GM12878 (cell line): ENCODE measurements around the gene ACP4. TPM values are rescaled to one million over a fixed set of nuclear protein-coding genes. Genes with fewer than 3 reads are reported as not detected.

Experiments used
- CBFB ChIP-seq: IDR thresholded peaks from 2 replicates; pipeline ENCODE4 v1.6.1; 2016; ENCODE audit warnings: antibody characterized with exemption, low read depth
- CHD1 ChIP-seq: IDR thresholded peaks from 2 replicates; pipeline ENCODE4 v1.6.1; 2012; ENCODE audit warnings: low read depth, low read length, improper control_type of control experiment
- CREB1 ChIP-seq: IDR thresholded peaks from 2 replicates; pipeline ENCODE4 v1.6.1; 2012; ENCODE audit warnings: low read depth, mild to moderate bottlenecking, inconsistent platforms
- E2F4 ChIP-seq: IDR thresholded peaks from 2 replicates; pipeline ENCODE4 v1.6.1; 2012; ENCODE audit warnings: low read depth, low read length, improper control_type of control experiment
- ESRRA ChIP-seq: IDR thresholded peaks from 2 replicates; pipeline ENCODE4 v1.6.1; 2012; ENCODE audit warnings: mild to moderate bottlenecking, low read length, improper control_type of control experiment
- HDAC2 ChIP-seq: fragments of 200-600 bp; sonication (generic); IDR thresholded peaks from 2 replicates; pipeline ENCODE4 v1.6.1; 2017
- HDGF ChIP-seq: fragments of 450-650 bp; IDR thresholded peaks from 2 replicates; pipeline ENCODE4 v1.6.1; 2016; ENCODE audit warnings: antibody characterized with exemption
- IRF4 ChIP-seq: IDR thresholded peaks from 2 replicates; pipeline ENCODE4 v1.6.1; 2011; ENCODE audit warnings: low read depth, low read length
- JUNB ChIP-seq: IDR thresholded peaks from 2 replicates; pipeline ENCODE4 v1.6.1; 2016; ENCODE audit warnings: antibody characterized with exemption, mild to moderate bottlenecking
- NRF1 ChIP-seq: conservative IDR thresholded peaks from 2 replicates; pipeline ENCODE4 v1.6.1; 2011; ENCODE audit warnings: mild to moderate bottlenecking, low read depth, low read length, improper control_type of control experiment
- PML ChIP-seq: IDR thresholded peaks from 2 replicates; pipeline ENCODE4 v1.6.1; 2012; ENCODE audit warnings: low read length, inconsistent platforms
- RFX5 ChIP-seq: IDR thresholded peaks from 2 replicates; pipeline ENCODE4 v1.6.1; 2011; ENCODE audit warnings: low read depth, low read length, improper control_type of control experiment
- SKIL ChIP-seq: fragments of 450-650 bp; IDR thresholded peaks from 2 replicates; pipeline ENCODE4 v1.6.1; 2017; ENCODE audit warnings: mild to moderate bottlenecking, low read depth, inconsistent platforms; ENCODE audit not compliant: poor library complexity, severe bottlenecking
- SMAD1 ChIP-seq: fragments of 450-650 bp; IDR thresholded peaks from 2 replicates; pipeline ENCODE4 v1.6.1; 2018; ENCODE audit warnings: mild to moderate bottlenecking, low read depth; ENCODE audit not compliant: partially characterized antibody
- SMAD5 ChIP-seq: IDR thresholded peaks from 2 replicates; pipeline ENCODE4 v1.6.1; 2016; ENCODE audit warnings: antibody characterized with exemption, low read depth
- SRF ChIP-seq, 2 experiments: IDR thresholded peaks; 2 replicates each; pipeline ENCODE4 v1.6.1; 2011; ENCODE audit warnings: low read depth in 2 of 2, low read length in 2 of 2, mild to moderate bottlenecking in 1 of 2, moderate library complexity in 1 of 2
- TCF3 ChIP-seq: IDR thresholded peaks from 2 replicates; pipeline ENCODE4 v1.6.1; 2012; ENCODE audit warnings: low read depth, mild to moderate bottlenecking, low read length, borderline replicate concordance; ENCODE audit not compliant: insufficient read depth
- YBX1 ChIP-seq: fragments of 450-650 bp; IDR thresholded peaks from 2 replicates; pipeline ENCODE4 v1.6.1; 2016; ENCODE audit warnings: antibody characterized with exemption
- ZBTB40 ChIP-seq: fragments of 450-650 bp; IDR thresholded peaks from 2 replicates; pipeline ENCODE4 v1.6.1; 2016; ENCODE audit warnings: mild to moderate bottlenecking, moderate library complexity, borderline replicate concordance
- polyA plus RNA-seq, 11 experiments: library from polyadenylated mRNA; depleted of rRNA in 4 of 11; unstranded in 6 of 11; stranded (reverse) in 5 of 11; fragments of >200 nt; fragmentation: Nextera tagmentation in 4 of 11; fragmentation: Illumina TruSeq in 1 of 11; extraction: Ambion mirVana in 4 of 11; extraction: Trizol in 1 of 11; gene quantifications; 1 replicate in 1 of 11; 2 replicates in 10 of 11; pipeline versions ENCODE4 v1.2.1 to v1.2.3, GENCODE V29; 2011 to 2016; ENCODE audit warnings: inconsistent platforms in 2 of 11, missing spikeins in 2 of 11, low read depth in 1 of 11
- total RNA-seq, 4 experiments: library from RNA; depleted of rRNA in 3 of 4; stranded (reverse); fragments of >200 nt in 3 of 4; fragmentation: Illumina TruSeq in 1 of 4; extraction: Trizol in 1 of 4; gene quantifications; 2 replicates each; pipeline versions ENCODE4 v1.2.1 to v1.2.3, GENCODE V29; 2013 to 2021

Gene ACP4
- total and polyA plus RNA-seq, 10 of the 15 experiments (the other 5 are each of a cell fraction or from before 2014, with no cell fraction given): not detected

GRCh38 chr19:50804420-50805272 lies 14.4 kb downstream of the ACP4 start (continued):
- TF ChIP-seq HDGF: peak; percentile 52; the same call in 1 of the 2 replicates
- peak; percentile 87 for TF ChIP-seq SMAD1
- TF ChIP-seq SKIL: peak; percentile 93
- TF ChIP-seq CHD1: peak; percentile 90; the same call in 1 of the 2 replicates
- peak; percentile 41; the same call in 1 of the 2 replicates for TF ChIP-seq TCF3
- TF ChIP-seq SMAD5: peak; percentile 99
- TF ChIP-seq HDAC2: 0 out of 2 replicates have a peak, but pooled peaks have one; percentile 43
- TF ChIP-seq IRF4: peak; percentile 53; the same call in 1 of the 2 replicates
- peak in 1 of 2 experiments; percentile 22; a peak in 1 of 4 replicates for TF ChIP-seq SRF (IDR thresholded peaks at IDR 0.05; ENCODE audit: low read depth in 2 of 2, low read length in 2 of 2)
- no peak for TF ChIP-seq NRF1
- TF ChIP-seq RFX5: no peak
- TF ChIP-seq ZBTB40: peak; percentile 68; the same call in 1 of the 2 replicates
- peak; percentile 99 for TF ChIP-seq PML
- TF ChIP-seq YBX1: no peak
- no peak; the same call in 1 of the 2 replicates for TF ChIP-seq ESRRA
- TF ChIP-seq CBFB: peak; percentile 96
- peak; percentile 89 for TF ChIP-seq E2F4
- no peak for TF ChIP-seq JUNB
- TF ChIP-seq CREB1: peak; percentile 64
